MM.1S (cell line): ENCODE data around the gene CCR5AS.

Experiments used
- CTCF ChIP-seq: fragments of 300-600 bp; sonication (generic); IDR thresholded peaks from 2 replicates; pipeline ENCODE4 v1.5.1; 2016; ENCODE audit warnings: antibody characterized with exemption, low read length, mixed read lengths
- EZH2 ChIP-seq: fragments of 300-600 bp; sonication (generic); optimal IDR thresholded peaks from 2 replicates; pipeline ENCODE3; 2017; ENCODE audit warnings: low read depth, mild to moderate bottlenecking, antibody characterized with exemption, low read length, mixed read lengths
- EZH2phosphoT487 ChIP-seq: fragments of 300-600 bp; sonication (generic); IDR thresholded peaks from 2 replicates; pipeline ENCODE4 v1.6.1; 2018; ENCODE audit warnings: antibody characterized with exemption, low read length

- TF ChIP-seq CTCF, result no peak
- TF ChIP-seq EZH2, result no peak
- no peak for TF ChIP-seq EZH2phosphoT487
Measured at GRCh38 chr3:46354984-46355383, 51.9 kb downstream of the CCR5AS start.
